ENCODE measurements around the gene NPAS2.

GRCh38 chr2:100856732-100857131 is 36.8 kb downstream of the NPAS2 start:
- TF ChIP-seq CTCF (conservative IDR thresholded peaks at IDR 0.05) (no peak), ZFX (IDR thresholded peaks at IDR 0.05) (no peak)

All from C4-2B (cell line).